Neural progenitor cell (in vitro differentiated cells): ENCODE results near the gene HSD17B4.

Source experiments
- EZH2 ChIP-seq: fragments of 200-600 bp; sonication (generic); IDR thresholded peaks from 2 replicates; pipeline ENCODE4 v1.6.1; 2017; ENCODE audit warnings: antibody characterized with exemption, mild to moderate bottlenecking, moderate library complexity
- TF ChIP-seq, protein P1 (sequence below): fragments of 200-600 bp; sonication (generic); IDR thresholded peaks from 2 replicates; pipeline ENCODE4 v1.5.1; 2017; ENCODE audit warnings: antibody characterized with exemption, mild to moderate bottlenecking

DNA sequence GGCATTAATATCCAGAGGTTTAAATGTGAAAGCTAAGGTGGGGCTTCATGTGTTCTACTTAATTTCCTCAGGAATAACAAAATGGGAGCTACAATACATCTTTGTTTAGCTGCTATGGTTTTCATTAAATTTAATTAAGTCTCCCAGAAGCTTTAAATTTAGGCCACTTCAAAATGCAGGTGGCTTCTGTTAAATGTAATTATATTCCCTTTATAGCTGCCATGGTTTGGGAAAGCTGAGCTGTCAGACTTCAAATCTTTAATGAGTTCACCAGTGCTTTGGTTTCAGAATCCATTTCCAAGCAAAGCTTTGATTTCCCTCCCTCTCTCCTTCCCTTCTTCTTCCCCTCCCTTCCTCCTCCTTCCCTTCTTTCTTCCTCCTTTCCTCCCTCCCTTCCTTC lies 118.6 kb downstream of the HSD17B4 start:
- TF ChIP-seq, protein P1, sequence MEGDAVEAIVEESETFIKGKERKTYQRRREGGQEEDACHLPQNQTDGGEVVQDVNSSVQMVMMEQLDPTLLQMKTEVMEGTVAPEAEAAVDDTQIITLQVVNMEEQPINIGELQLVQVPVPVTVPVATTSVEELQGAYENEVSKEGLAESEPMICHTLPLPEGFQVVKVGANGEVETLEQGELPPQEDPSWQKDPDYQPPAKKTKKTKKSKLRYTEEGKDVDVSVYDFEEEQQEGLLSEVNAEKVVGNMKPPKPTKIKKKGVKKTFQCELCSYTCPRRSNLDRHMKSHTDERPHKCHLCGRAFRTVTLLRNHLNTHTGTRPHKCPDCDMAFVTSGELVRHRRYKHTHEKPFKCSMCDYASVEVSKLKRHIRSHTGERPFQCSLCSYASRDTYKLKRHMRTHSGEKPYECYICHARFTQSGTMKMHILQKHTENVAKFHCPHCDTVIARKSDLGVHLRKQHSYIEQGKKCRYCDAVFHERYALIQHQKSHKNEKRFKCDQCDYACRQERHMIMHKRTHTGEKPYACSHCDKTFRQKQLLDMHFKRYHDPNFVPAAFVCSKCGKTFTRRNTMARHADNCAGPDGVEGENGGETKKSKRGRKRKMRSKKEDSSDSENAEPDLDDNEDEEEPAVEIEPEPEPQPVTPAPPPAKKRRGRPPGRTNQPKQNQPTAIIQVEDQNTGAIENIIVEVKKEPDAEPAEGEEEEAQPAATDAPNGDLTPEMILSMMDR = no peak
- TF ChIP-seq EZH2 = no peak
